KOPT-K1 (cell line): ENCODE results near the gene ZNF692.
"Not testable (repeated sequence)": the region's sequence is repeated elsewhere in the genome, so short reads cannot be mapped to it uniquely, and the experiment has no call there.

Experiments used
- H3K27ac ChIP-seq: fragments of 200-600 bp; sonication (generic); 2 replicates; pipeline ENCODE4 v1.5.1; 2016; ENCODE audit warnings: antibody characterized with exemption, mild to moderate bottlenecking, low read depth, low read length; ENCODE audit not compliant: poor library complexity, severe bottlenecking
- H3K36me3 ChIP-seq: fragments of 200-600 bp; sonication (generic); 2 replicates; pipeline ENCODE4 v1.5.1; 2017; ENCODE audit warnings: antibody characterized with exemption, mild to moderate bottlenecking, low read length, moderate library complexity; ENCODE audit not compliant: insufficient read depth
- H3K9me3 ChIP-seq: fragments of 200-600 bp; sonication (generic); 2 replicates; pipeline ENCODE4 v1.5.1; 2017; ENCODE audit warnings: antibody characterized with exemption, low read length, mild to moderate bottlenecking; ENCODE audit not compliant: insufficient read depth, poor library complexity, severe bottlenecking

ZNF692 gene

DNA sequence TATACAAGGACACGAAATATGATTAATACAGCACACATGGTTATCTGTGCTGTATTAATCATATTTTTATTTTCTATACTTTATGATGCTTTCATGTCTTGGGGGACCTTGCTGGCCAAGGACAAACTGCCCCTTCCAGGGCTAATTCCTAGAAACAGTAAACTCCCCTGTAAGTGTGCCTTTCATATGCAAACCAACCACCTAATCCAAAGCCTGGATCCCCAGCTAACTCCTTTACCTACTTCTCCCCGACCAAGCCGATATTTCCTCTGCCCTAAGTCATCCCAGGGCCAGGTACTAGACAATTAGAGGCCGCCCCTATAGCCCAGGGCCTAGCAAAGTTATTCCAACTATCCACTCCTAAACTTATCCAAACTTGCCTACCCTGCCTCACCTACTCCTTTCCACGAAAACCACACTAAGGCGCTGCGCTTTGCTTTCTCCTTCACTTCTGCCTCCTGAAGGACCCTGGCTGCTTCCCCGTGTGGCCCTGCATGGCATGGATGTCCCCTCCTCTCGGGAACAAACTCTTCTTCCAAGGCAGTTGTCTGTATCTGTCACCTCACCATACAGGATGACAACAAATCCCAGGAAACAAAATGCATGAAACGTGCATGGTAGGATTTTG, 43.4 kb downstream of the ZNF692 start:
- Histone ChIP-seq H3K36me3 (peaks cover 83% of the 10 kb centered on the region), H3K9me3 (no peaks in the 10 kb centered on the region), H3K27ac (no peak overlapping the region)

DNA sequence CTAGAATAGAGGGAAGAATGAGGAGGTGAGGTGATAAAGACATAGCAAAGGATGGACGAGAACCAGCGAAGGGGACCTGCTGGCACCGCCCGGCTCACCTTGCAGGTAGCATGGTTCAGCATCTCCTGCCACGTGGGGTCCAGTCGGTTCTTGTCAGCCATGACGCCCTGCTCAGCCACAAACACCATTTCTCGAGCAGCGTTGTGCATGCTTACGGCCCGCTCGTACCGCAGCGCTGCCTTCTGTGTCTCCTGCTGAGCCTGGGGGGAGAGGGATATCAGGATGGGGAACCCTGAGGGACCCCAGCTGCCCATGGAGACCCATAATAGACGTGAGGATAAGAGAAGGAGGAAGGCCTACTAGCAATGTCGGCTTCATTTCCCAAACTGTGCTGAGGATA, 44.5 kb downstream of the ZNF692 start:
- no peaks in the 10 kb centered on the region for H3K9me3 ChIP-seq
- H3K27ac ChIP-seq = no peak overlapping the region
- H3K36me3 ChIP-seq = peaks cover 76% of the 10 kb centered on the region

DNA sequence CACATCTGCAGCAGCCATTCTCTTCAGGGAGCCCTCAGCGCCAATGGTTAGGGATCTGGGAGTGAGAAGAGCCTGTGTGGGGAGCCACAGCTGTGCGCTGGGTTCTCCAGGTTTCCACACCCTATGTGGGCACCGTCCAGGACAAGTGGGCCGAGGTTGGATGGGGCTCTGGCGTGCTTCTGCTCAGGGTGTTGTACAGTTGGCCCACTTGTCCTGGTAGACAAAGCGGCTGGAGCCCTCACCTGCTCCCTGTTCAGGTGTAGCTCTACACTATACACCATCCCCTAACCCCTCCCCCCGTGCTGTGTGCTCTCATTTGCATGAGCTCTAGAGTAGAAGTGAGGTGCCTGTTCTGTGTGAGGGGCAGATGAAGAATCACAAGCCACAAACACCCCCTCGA, 45.3 kb downstream of the ZNF692 start:
- Histone ChIP-seq H3K36me3 (peaks cover 72% of the 10 kb centered on the region), H3K27ac (no peak overlapping the region), H3K9me3 (no peaks in the 10 kb centered on the region)

DNA sequence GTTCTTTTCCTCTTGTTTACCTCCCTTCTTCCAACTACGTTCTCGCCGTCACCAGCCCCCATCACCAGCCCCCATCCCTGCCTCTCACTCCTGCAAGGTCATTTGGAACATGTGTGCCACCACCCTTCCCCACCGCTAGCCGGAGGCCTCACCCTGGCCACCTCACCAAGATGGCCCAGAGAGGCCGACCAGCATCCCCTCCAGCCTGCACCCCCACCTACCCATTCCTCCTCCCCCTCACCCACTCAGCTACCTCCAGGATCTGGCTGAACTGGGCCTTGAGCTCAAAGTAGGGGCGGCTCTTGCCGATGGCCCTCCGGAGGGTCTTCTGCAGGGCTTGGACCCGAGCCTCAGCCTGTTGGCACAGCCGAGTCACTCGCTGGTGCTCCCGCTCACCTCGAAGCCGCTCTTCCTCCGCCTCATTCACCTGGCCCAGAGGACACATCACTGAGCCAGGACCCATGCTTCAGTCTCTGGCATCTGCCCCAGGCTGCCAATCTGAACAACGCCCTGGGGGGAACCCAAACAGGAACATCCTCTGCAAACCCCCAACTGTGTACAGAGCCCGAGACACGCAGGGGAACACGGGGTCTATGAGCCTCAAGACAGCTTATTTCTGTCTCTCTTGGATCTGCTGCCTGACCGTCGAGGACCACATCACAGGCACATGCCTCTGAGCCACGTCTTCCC, 46.0 kb downstream of the ZNF692 start:
- Histone ChIP-seq H3K36me3 (peaks cover 65% of the 10 kb centered on the region), H3K27ac (no peak overlapping the region)

DNA sequence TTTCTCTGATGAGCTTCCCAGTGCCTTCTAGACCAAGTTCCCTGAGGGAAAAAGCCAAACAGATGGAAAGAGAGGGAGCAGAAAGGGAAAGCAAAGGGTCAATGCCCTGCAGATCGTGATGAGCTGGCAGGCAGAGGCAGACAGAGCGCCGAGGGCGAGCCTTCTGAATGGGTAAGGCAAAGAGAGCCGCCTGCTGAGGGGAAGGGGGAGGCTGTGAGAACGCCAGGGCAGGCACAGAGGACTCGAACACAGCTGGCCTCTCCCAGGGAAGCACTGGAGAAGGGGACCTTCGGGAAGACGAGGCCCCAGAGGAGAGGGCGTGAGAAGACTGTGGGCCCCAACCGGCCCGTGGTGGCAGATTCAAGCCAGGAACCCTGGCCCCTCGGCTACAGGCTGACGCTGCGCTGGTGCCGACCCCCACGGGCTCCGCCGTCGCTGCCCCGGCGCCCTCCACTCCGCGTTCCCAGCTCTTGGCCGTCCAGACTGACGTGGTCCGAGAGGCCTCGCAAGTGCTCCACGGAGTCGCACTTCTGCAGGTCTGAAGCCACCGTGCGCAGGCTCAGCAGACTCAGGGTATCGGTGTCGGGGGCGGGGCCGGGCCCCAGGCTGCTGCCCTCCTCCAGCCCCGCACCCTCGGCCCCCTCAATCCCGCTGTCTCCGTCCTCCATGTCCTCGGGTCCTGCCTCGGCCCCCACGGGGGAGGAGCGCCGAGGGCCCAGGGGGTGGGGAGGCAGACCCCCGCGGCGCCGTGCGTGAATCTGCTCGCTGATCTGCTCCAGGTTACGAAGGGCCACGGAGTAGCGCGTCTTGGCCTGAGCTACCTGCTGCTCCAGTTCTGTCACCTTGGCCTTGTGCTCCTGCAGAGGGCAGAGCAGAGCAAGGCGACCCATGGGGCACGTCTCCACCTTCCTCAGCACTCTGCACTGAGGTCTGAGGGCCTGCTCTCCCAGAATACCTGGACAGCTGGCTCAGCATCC, 47.1 kb downstream of the ZNF692 start:
- H3K27ac ChIP-seq = no peak overlapping the region
- no peaks in the 10 kb centered on the region for H3K9me3 ChIP-seq
- peaks cover 59% of the 10 kb centered on the region for H3K36me3 ChIP-seq

More for the DNA sequence above, 46.0 kb downstream of the ZNF692 start:
- no peaks in the 10 kb centered on the region for H3K9me3 ChIP-seq

DNA sequence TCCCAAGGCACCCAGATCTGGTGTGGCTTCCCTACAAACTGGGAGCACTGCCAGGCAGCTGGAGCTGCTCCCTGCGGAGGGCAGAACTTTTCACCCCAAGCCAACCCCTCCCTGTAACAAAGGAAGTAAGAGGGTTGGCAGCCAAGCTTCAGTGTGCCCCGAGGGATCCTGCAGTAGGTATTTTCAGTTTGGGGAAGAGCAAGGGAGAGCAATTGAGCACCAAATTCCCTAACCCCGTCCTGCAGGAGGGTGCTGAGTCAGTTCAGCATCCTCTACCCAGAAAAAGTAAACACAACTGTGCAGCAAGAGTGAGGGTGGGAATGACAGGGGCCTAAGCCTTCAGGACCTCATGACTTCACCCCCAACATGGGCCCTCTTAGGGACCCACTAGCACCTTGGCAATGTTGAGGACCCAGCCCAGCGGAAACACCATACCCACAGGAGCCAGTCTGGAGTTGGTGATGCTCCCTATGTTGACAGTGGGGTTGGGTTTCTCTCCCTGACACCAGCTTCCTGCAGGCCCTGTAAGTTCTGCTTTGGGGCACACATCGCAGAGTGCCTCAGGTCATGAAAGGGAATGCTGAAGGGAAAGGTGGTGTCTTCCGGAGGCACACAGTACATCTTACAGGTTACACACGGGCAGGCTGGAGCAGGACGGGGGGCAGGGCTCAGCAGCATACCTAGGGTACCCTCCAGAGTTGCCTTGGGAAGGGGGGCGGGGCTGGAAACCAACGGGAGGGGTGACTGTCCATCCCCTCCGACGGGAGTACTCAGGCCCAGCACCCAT, 48.0 kb downstream of the ZNF692 start:
- Histone ChIP-seq H3K27ac (no peak overlapping the region), H3K36me3 (peaks cover 50% of the 10 kb centered on the region)

DNA sequence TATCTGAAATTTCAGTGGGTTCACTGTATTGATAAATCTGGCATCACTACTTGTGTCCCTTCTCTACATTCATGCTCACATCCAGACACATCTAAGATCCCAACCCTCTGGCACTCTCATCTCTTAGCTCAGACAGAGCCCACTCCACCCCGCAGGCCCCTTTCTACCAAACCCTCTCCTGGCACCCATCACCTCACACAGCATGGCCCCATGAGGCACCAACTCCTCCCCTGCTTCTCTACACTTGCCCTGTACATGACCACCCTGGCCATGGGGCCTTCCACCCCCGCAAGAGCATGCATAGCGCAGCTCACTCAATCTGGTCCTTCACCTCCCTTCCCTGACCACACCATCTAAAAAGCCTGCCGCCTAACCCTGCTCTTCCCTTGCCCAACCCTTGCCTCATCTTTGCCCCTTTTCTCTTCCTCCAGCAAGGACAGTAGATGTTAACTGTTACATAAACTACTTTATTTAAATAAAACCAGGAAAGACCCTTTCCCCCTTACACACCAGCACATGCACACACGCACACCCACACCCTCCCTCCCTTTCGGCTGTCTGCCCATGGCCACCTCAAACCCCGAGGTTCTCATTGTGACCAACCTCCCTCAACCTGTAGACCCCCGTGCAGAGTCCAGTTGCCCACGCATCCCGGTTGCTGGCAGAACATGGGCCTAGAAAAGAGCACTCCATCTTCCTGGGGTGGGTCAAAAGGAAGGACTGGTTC, 48.7 kb downstream of the ZNF692 start:
- Histone ChIP-seq H3K36me3 (peaks cover 43% of the 10 kb centered on the region), H3K9me3 (no peaks in the 10 kb centered on the region), H3K27ac (no peak overlapping the region)

More for the DNA sequence above, 48.0 kb downstream of the ZNF692 start:
- H3K9me3 ChIP-seq = no peaks in the 10 kb centered on the region

DNA sequence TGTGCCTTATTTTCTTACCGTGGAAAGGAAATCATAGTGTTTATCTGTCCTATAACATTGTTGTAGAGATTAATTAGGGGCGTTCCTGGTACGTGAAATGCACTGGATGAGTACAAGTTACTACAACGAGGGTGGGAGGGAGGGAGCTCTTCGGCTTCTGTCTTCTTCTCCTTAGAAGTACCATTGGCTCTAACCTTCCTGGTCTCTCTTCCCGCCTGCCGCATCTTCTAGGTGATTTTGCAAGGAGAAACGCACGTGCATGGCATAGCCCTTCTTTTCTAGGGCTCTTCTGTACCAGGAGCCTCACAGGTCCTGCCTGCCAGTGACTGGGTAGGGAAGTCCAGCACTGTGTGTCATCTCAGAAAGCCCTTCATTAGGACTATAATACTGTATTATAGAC, 50.0 kb downstream of the ZNF692 start:
- Histone ChIP-seq H3K27ac (no peak overlapping the region), H3K36me3 (peaks cover 32% of the 10 kb centered on the region), H3K9me3 (no peaks in the 10 kb centered on the region)

DNA sequence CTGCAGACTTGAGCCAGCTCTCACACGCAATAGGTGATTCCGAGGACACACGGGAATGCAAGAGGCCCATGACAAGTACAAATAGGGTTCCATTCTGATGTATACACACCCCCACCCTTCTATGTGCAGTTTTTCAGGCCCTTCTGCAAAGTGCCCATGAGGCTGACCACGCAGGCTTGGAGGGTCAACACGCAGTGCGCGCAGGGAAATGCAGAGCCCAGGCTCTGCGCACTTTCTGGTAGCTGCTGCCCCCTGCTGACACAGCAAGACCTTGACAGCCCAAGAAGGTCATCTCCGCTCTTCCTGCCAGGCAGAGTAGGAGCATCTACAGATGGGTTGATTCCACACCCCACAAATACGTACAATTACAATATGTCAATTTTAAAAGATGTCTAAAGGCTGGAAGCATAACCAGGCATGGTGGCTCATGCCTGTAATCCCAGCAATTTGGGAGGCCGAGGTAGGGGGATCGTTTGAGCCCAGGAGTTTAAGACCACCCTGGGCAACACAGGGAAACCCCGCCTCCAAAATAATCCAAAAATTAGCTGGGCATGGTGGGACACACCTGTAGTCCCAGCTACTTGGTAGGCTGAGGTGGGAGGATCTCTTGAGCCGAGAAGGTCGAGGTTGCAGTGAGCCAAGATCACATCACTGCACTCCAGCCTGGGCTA, 51.7 kb downstream of the ZNF692 start:
- Histone ChIP-seq H3K9me3 (no peaks in the 10 kb centered on the region), H3K36me3 (peaks cover 15% of the 10 kb centered on the region; the same call in 1 of the 2 replicates), H3K27ac (no peak overlapping the region)

DNA sequence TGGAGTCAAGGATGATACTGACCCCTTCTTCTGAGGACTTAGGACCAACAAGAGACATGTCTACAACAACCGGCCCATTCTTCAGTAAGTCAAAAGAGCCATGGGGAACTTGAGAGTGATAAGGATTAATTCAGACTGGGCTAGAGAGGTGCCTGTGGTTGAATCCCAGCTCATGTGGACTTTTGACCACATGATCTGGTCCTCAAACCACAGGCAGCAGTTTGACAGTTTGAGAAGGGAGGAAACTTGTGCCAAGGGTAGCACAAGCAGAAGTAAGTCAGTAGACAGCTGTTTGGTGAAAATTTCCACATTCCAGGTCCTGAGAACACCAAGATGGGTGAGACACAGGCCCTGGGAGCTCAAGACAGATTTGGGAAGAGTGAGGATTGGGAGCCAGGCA, 53.0 kb downstream of the ZNF692 start:
- peaks cover 2% of the 10 kb centered on the region; the same call in 1 of the 2 replicates for H3K36me3 ChIP-seq
- H3K27ac ChIP-seq = no peak overlapping the region
- H3K9me3 ChIP-seq = no peaks in the 10 kb centered on the region

DNA sequence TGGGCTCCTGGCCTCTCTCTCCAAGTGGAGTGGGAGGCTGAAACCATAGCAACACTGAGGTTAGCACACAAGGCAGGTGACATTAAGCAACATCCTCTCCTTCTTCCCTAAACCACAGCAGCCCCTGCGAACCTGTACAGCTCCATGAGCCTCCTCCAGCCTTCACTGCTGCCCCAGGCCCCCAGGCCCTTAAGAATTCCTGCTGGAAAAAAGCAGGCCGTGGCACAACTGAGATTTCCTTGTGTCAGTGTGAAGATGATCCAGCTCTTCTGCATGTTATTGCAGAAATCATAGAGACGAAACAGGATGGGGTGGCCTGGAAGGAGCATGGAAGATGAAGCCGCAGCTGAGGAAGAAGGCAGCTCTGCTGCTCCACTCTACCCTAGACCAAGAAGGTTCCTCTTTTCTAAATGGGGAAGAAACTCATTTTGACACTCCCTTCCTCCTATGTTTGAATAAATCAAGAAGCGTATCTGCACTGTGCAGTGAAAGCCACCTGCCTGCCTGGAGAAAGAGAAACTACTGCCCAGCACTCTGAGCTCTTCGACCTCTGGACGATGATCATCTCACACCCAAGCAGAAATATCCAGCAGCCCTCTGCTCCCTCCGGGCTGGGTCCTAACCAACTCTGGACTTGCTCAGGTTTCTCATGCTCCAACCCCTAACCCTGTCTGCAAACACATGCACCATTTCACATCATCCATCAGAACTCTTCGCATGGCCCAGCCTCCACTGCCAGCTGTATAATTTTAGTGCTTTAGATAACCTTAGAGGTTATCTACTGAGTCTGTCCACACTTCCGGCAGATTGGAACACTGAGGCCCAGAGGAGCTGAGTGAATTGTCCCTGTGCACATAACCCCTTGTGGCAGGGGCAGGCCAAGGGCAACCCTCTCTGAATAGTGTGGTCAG, 53.9 kb downstream of the ZNF692 start:
- no peaks in the 10 kb centered on the region for H3K36me3 ChIP-seq
- H3K9me3 ChIP-seq = no peaks in the 10 kb centered on the region
- H3K27ac ChIP-seq = no peak overlapping the region

DNA sequence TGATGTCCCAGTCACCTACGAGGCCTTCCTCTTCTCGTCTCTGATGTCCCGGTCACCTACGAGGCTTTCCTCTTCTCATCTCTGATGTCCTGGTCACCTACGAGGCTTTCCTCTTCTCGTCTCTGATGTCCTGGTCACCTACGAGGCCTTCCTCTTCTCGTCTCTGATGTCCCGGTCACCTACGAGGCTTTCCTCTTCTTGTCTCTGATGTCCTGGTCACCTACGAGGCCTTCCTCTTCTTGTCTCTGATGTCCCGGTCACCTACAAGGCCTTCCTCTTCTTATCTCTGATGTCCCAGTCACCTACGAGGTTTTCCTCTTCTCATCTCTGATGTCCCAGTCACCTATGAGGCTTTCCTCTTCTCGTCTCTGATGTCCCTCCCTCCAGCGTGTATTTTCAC, 55.4 kb downstream of the ZNF692 start:
- H3K36me3 ChIP-seq, H3K27ac ChIP-seq, H3K9me3 ChIP-seq: not testable (repeated sequence)

DNA sequence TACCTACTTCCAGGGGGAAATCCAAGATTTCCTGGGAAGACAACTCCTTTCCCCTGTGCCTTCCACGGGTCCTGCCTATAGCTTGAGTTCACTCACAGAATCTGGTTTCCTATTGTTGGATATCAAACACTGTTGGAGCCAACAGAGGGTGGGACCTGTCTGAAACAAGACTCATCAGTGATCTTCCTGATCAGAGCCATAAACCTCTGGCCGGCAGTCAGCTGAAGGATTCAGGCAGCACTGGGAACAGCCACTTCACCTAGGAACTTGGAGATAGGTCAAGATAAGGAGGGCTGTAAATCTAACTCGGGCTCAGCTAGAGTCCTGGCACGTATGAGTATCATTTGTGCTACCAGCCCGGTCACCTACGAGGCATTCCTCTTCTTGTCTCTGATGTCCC, 56.4 kb downstream of the ZNF692 start:
- Histone ChIP-seq H3K27ac (no peak overlapping the region), H3K36me3 (no peaks in the 10 kb centered on the region), H3K9me3 (no peaks in the 10 kb centered on the region)
